GM10266 (cell line): ENCODE results near the gene SETBP1.

Source experiments
- DNase-seq: peaks from one replicate; pipeline ENCODE4 v3.0.0; 2012; ENCODE audit errors: extremely low spot score
- TF ChIP-seq, protein P1 (sequence below): IDR thresholded peaks from 2 replicates; pipeline ENCODE4 v1.5.1; 2012; ENCODE audit warnings: mild to moderate bottlenecking, low read depth; ENCODE audit not compliant: control insufficient read depth, insufficient read depth; ENCODE audit errors: missing control alignments

SETBP1 gene

GRCh38 chr18:44945888-44946401, 265.3 kb downstream of the SETBP1 start:
- TF ChIP-seq, protein P1, sequence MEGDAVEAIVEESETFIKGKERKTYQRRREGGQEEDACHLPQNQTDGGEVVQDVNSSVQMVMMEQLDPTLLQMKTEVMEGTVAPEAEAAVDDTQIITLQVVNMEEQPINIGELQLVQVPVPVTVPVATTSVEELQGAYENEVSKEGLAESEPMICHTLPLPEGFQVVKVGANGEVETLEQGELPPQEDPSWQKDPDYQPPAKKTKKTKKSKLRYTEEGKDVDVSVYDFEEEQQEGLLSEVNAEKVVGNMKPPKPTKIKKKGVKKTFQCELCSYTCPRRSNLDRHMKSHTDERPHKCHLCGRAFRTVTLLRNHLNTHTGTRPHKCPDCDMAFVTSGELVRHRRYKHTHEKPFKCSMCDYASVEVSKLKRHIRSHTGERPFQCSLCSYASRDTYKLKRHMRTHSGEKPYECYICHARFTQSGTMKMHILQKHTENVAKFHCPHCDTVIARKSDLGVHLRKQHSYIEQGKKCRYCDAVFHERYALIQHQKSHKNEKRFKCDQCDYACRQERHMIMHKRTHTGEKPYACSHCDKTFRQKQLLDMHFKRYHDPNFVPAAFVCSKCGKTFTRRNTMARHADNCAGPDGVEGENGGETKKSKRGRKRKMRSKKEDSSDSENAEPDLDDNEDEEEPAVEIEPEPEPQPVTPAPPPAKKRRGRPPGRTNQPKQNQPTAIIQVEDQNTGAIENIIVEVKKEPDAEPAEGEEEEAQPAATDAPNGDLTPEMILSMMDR: no peak
- DNase-seq: no peak

- no peak for DNase-seq
Measured at GRCh38 chr18:44946529-44947113, 265.9 kb downstream of the SETBP1 start.

DNA sequence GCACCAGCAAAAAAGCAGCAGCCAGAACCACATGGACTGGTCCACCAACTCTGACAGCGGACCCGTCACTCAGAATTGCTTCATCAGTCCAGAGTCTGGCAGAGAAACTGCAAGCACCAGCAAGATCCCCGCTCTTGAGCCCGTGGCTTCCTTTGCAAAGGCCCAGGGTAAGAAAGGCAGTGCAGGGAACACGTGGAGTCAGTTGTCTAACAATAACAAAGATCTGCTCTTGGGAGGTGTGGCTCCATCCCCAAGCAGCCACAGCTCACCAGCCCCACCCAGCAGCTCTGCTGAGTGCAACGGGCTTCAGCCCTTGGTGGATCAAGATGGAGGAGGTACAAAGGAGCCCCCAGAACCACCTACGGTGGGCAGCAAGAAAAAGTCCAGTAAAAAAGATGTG, 269.3 kb downstream of the SETBP1 start:
- TF ChIP-seq, protein P1: no peak
- DNase-seq: no peak

More at GRCh38 chr18:44946529-44947113, 265.9 kb downstream of the SETBP1 start:
- TF ChIP-seq, protein P1: no peak

DNA sequence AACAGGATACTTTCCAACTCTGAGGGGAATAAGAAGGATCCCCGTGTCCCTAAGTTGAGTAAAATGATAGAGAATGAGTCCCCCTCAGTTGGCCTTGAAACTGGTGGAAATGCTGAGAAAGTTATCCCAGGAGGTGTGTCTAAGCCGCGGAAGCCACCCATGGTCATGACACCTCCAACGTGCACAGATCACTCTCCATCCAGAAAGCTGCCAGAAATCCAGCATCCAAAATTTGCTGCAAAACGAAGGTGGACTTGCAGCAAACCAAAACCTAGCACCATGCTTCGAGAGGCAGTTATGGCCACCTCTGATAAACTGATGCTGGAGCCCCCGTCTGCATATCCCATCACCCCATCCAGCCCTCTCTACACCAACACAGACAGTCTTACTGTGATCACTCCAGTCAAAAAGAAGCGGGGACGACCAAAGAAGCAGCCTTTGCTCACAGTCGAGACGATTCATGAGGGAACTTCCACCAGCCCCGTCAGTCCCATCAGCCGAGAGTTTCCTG, 270.1 kb downstream of the SETBP1 start:
- no peak for DNase-seq
- TF ChIP-seq, protein P1: no peak

DNA sequence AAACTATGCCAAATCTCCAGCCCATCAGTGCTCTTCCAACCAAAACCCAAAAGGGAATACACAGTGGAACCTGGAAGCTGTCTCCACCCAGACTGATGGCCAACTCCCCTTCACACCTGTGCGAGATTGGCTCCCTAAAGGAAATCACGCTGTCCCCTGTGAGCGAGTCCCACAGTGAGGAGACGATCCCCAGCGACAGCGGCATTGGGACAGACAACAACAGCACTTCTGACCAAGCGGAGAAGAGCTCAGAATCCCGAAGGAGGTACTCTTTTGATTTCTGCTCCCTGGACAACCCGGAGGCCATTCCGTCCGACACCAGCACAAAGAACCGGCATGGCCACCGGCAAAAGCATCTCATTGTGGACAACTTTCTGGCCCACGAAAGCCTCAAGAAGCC, 271.1 kb downstream of the SETBP1 start:
- no peak for DNase-seq
- TF ChIP-seq, protein P1: no peak

- DNase-seq: no peak
- TF ChIP-seq, protein P1: no peak
Measured at GRCh38 chr18:44954257-44954656, 273.6 kb downstream of the SETBP1 start.

- TF ChIP-seq, protein P1: no peak
- DNase-seq: no peak
Measured at GRCh38 chr18:44955825-44956224, 275.1 kb downstream of the SETBP1 start.
